Measurements from ENCODE around the gene SMIM10L2A.
"Not testable (repeated sequence)": the region's sequence is repeated elsewhere in the genome, so short reads cannot be mapped to it uniquely, and the experiment has no call there.

The SMIM10L2A gene

DNA sequence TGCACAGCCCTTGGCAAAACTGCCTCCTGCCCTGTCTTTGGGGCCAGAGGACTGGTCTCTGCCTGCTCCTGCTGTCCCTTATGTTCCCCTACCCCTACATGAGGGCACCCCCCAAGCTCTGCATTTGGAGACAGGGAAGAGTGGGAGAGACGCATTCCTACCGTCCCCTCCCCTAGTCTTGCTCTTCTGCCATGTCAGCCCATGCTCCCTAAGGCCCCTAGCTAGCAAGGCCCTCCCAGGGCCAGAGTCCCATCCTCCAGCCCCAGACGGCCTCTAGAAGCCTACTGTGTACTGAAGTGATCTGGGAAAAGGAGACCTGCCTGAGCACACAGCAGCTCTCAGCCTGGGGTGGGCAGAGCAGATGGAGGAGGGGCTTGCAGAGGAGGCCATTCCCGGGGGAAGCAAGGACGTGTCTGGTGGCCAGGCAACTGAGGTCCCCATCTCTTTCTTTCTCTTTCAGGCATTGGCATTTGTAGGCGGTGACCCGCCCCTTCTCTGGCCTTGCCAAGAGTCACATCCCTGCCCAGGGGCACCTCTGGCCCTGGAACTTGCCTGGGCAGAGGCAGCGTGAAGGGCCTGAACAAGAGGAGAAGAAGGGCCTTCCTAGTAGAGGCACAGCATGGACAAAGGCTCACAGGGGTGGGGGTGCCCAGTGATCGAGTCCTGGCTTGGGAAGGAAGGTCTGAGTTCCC is 1.6 kb downstream of the SMIM10L2A start:
- not testable (repeated sequence) for DNase-seq

- no peak for DNase-seq
Measured at GRCh38 chrX:135424469-135424868, 2.7 kb downstream of the SMIM10L2A start.

GRCh38 chrX:135425026-135425965 is 3.6 kb downstream of the SMIM10L2A start:
- DNase-seq = no peak

DNA sequence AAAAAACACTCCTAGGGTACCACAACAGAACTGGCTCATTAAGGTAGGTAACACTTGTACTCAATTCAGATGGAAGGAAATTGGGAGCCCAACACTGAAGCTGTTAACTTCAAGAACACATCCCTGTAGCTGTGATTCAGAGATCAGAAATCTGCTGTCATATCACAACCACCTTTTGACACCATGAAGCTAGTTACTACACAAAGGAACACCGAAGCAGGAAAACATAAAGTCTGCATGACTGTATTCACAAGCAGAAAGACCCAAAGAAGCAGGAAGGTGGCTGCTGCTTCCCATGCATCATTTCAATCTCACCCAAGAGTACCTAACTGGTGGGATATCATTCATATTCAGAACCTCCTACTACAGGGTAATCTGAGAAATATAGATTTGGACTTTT is 7.7 kb downstream of the SMIM10L2A start:
- no peak for DNase-seq

DNA sequence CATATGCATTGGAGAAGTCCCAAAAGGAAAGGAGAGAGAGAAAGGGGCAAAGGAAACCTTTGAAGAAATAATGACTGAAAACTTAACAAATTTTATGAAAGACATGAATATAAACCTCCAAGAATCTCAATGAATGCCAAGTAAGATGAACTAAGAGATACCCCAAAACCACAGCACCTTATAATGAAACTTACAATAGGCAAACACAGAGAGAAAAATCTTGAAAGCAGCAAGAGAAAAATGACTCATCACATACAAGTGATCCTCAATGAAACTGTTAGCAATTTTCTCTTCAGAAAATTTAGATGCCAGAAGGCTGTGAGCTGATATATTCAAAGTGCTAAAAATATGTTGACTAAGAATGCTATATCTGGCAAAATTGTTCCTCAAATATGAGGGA is 10.1 kb downstream of the SMIM10L2A start:
- no peak for DNase-seq

GRCh38 chrX:135432453-135432852 is 10.7 kb downstream of the SMIM10L2A start:
- DNase-seq = no peak

GRCh38 chrX:135432881-135433521 is 11.3 kb downstream of the SMIM10L2A start:
- DNase-seq = no peak

DNA sequence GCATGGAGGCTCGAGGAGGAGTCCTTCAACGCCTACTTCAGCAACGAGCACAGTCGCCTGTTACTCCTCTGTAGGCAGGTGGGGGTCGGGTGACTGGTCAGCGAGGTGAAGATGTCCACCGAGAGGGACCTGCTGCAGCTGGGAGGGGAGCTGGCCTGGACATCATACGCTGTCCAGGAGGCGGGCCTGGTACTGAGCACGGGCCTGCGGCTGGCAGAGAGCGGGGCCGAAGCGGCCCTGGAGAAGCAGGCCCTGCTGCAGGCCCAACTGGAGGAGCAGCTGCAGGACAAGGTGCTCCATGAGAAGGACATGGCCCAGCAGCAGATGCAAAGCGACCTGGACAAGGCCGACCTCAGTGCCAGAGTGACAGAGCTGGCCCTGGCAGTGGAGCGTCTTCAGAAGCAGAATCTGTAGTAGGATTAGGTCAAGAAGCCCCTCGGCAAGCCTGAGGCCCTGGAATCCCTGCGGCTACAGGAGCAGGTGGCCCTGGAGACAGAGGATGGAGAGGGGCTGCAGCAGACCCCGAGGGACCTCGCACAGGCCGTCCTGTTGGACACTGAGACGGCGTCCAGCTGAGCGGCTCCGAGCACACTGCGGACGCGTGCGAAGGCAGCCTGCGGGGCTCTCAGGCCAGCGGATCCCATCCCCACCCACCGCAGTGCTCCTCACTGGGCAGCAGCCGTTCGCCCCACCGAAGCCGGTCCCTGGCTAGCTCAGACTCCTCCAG is 11.9 kb downstream of the SMIM10L2A start:
- no peak for DNase-seq

- DNase-seq = no peak
Measured at GRCh38 chrX:135434258-135435138, 12.8 kb downstream of the SMIM10L2A start.

- no peak for DNase-seq
Measured at GRCh38 chrX:135435139-135435922, 13.6 kb downstream of the SMIM10L2A start.

GRCh38 chrX:135435933-135436332 is 14.2 kb downstream of the SMIM10L2A start:
- DNase-seq = no peak

DNA sequence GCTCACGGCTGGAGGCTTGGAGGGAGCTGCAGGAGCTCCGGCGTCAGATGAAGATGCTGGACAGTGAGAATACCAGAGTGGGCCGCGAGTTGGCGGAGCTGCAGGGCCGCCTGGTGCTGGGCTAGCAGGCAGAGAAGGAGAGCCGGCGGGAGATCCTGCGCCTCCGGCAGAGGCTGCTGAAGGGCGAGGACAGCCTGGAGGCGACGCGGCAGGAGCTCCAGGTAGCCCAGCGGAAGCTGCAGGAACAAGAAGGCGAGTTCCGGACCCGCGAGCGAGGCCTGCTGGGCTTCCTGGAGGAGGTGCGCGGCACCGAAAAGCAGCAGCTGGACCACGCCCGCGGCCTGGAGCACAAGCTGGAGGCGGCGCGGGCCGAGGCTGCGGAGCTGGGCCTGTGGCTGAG is 14.7 kb downstream of the SMIM10L2A start:
- DNase-seq = no peak

GRCh38 chrX:135436966-135437866 is 15.5 kb downstream of the SMIM10L2A start:
- DNase-seq = no peak

DNA sequence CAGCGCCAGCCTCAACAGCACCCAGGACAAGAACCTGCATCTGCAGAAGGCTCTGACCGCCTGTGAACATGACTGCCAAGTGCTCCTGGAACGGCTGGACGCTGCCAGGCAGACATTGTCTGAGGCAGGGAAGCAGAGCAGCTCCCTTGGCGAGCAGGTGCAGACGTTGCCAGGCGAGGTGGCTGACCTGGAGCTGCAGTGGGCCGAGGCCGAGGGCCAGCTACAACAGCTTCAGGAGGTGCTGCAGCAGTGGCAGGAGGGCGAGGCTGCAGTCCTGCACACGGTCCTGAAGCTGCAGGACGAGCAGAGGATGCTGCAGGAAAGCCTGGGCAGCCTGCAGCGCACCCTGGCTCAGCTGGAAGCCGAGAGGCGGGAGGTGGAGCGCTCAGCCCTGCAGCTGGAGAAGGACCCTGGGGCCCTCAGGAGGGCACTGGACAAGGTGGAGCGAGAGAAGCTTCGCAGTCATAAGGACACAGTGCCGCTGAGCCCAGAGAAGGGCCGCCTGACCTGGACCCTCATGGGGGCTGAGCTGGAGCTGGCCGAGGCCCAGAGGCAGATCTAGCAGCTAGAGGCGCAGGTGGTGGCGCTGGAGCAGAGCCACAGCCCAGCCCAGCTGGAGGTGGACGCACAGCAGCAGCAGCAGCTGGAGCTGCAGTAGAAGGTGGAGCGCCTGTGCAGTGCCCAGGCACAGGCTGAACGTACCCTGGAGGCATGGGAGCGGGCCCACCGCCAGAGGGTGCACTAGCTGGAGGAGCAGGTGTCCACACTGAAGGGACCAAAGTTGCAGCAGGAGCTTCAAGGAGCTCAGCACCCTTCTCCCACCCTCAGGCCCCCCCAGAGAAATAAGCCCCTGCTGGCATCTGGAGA is 16.4 kb downstream of the SMIM10L2A start:
- no peak for DNase-seq

DNA sequence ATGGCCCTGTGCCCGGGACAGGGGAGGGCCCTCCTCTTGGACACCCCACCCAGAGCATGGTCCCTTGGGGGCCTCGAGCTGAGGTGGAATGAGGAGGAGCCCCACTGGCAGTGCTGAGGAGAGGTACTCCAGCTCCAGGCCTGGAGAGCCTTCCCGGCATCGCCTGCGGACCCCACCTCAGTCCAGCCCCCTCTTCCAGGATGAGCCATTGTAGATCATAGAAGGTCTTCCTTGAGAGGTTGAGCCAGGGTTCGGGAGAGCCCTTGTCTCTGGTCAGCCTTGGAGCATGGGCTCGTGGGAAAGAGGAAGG is 16.9 kb downstream of the SMIM10L2A start:
- no peak for DNase-seq

DNA sequence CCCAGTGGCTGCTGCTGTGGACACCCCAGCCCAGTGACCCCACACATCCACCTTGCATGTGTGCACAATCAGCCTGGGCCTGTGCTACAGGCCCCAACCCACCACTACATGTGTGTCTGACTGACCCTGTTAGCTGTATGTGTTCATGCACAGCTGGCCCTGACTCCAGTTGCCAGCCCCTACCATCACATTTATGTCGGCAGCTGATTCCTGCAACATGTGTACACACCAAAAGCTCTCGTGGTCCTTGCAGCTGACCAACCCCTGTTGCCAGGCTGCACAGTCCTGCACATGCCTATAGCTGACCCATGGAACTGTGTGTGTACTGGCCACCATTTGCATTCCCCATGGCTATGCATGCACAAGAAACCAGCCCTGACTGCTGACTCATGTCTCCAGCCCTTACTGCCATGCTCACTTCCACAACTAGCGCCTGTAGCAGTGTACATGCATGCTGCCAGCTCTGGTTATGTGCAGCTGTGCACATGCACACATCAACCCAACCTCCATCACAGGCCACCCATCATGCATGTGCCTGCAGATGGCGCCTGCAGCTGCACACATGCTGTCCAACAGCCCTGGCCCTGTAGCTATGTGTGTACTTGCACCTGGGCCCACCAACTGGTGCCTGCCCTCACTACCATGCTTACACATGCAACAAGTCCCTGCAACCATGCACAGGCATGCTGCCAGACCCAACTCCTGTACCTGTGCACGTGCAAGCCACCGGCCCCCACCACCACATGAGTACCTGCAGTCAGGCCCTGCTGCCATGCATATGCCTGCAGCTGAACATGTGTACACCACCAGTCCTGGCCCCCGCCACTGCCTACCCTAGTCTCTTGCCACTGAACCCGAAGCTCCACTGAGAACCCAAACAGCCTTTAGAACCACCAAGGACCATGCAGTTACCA is 28.1 kb downstream of the SMIM10L2A start:
- no peak for DNase-seq

GRCh38 chrX:135453381-135453780 is 31.6 kb downstream of the SMIM10L2A start:
- no peak for DNase-seq

DNA sequence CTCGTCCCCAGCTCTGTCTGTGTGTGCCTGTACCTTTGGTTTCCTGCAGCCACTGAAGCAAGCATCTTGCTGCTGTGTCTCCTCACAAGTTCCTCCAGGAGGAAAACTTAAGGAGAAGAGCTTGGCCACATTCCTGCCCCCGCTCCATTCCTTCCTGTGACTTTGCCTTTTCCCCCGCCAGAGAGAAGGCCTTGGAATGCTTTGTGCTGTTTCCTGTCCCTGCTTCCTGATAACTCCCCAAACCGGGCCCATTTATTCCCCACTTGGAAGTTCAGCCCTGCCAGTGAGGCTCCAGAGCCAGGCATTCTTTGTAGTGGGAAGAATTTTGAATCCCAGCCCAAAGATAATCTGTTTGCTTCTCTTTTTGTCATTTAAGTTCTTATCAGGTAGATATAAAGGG is 33.1 kb downstream of the SMIM10L2A start:
- DNase-seq = no peak

All from effector CD4-positive, alpha-beta T cell (primary cell).